KG1 (cell line): ENCODE measurements around the gene UST.

ENCODE experiments used
- DNase-seq: peaks from one replicate; lab custom pipeline; 2025; lab: John Stamatoyannopoulos, UW

Gene UST

GRCh38 chr6:149125309-149125708 is 378.5 kb downstream of the UST start:
- no peak for DNase-seq
